HuH-7 (cell line): ENCODE measurements around the gene RABGAP1L.
"Not testable (repeated sequence)": the region's sequence is repeated elsewhere in the genome, so short reads cannot be mapped to it uniquely, and the experiment has no call there.

Source experiments
- DNase-seq: peaks from one replicate; pipeline ENCODE4 v3.0.0; 2011; ENCODE audit warnings: low spot score

Gene RABGAP1L

GRCh38 chr1:175044591-175044990, 885.3 kb downstream of the RABGAP1L start:
- not testable (repeated sequence) for DNase-seq
